Kasumi-1 (cell line): ENCODE measurements around the gene METRNL.

Experiments
- DNase-seq, 2 experiments: peaks; one replicate each; lab custom pipeline; 2025; lab: John Stamatoyannopoulos, UW

The METRNL gene

GRCh38 chr17:83092186-83092585 is 12.8 kb downstream of the METRNL start:
- no peak for DNase-seq

GRCh38 chr17:83092931-83093330 is 13.5 kb downstream of the METRNL start:
- DNase-seq: no peak

- no peak for DNase-seq
These were observed 14.1 kb downstream of the METRNL start for GRCh38 chr17:83093506-83093905.

- DNase-seq: no peak
These were observed 14.9 kb downstream of the METRNL start for GRCh38 chr17:83094291-83094690.

- DNase-seq: no peak
These were observed 15.6 kb downstream of the METRNL start for GRCh38 chr17:83095016-83095415.

- DNase-seq: no peak
These were observed 17.2 kb downstream of the METRNL start for GRCh38 chr17:83096401-83097224.

- DNase-seq: no peak
These were observed 18.4 kb downstream of the METRNL start for GRCh38 chr17:83097831-83098230.

- no peak for DNase-seq
These were observed 19.1 kb downstream of the METRNL start for GRCh38 chr17:83098241-83099085.

- DNase-seq: no peak
These were observed 19.7 kb downstream of the METRNL start for GRCh38 chr17:83099086-83099555.

- no peak for DNase-seq
These were observed 20.3 kb downstream of the METRNL start for GRCh38 chr17:83099570-83100181.

GRCh38 chr17:83100220-83100852 is 20.9 kb downstream of the METRNL start:
- DNase-seq: no peak

GRCh38 chr17:83100853-83101391 is 21.5 kb downstream of the METRNL start:
- DNase-seq: no peak

GRCh38 chr17:83101805-83102480 is 22.5 kb downstream of the METRNL start:
- no peak for DNase-seq

- DNase-seq: peak; percentile 62 to 68
These were observed 24.0 kb downstream of the METRNL start for GRCh38 chr17:83103200-83103942.

- no peak for DNase-seq
These were observed 24.5 kb downstream of the METRNL start for GRCh38 chr17:83103943-83104311.

GRCh38 chr17:83104577-83105505 is 25.4 kb downstream of the METRNL start:
- DNase-seq: no peak

GRCh38 chr17:83105512-83105911 is 26.1 kb downstream of the METRNL start:
- DNase-seq: no peak

- DNase-seq: no peak
These were observed 26.7 kb downstream of the METRNL start for GRCh38 chr17:83106056-83106588.
